Loucy (cell line): Measurements from ENCODE around the gene PREX1.

Experiments used
- H2AFZ ChIP-seq: fragments of 200-600 bp; sonication (generic); 2 replicates; pipeline ENCODE4 v1.6.0; 2016; ENCODE audit warnings: antibody characterized with exemption, mild to moderate bottlenecking, low read length, moderate library complexity
- H3F3A ChIP-seq: fragments of 200-600 bp; 2 replicates; pipeline ENCODE4 v1.6.0; 2016; ENCODE audit warnings: antibody characterized with exemption, low read depth, mild to moderate bottlenecking
- H3K27me3 ChIP-seq: fragments of 200-600 bp; sonication (generic); 2 replicates; pipeline ENCODE4 v1.6.1; 2014; ENCODE audit warnings: low read length, mild to moderate bottlenecking; ENCODE audit not compliant: insufficient read depth, poor library complexity, severe bottlenecking
- H3K36me3 ChIP-seq: fragments of 200-600 bp; sonication (generic); 2 replicates; pipeline ENCODE4 v1.6.1; 2016; ENCODE audit warnings: low read length; ENCODE audit not compliant: insufficient read depth
- H3K4me1 ChIP-seq: fragments of 200-600 bp; sonication (generic); 2 replicates; pipeline ENCODE4 v1.5.1; 2014; ENCODE audit warnings: low read length, mild to moderate bottlenecking; ENCODE audit not compliant: insufficient read depth, poor library complexity, severe bottlenecking
- H3K4me2 ChIP-seq: fragments of 200-600 bp; sonication (generic); 2 replicates; pipeline ENCODE4 v1.6.0; 2014; ENCODE audit warnings: antibody characterized with exemption, low read length, low read depth, mild to moderate bottlenecking; ENCODE audit not compliant: poor library complexity, severe bottlenecking
- H3K4me3 ChIP-seq: fragments of 200-600 bp; sonication (generic); 2 replicates; pipeline ENCODE4 v1.5.1; 2014; ENCODE audit warnings: low read length, mild to moderate bottlenecking, mixed read lengths; ENCODE audit not compliant: poor library complexity, severe bottlenecking
- H3K79me2 ChIP-seq: fragments of 200-600 bp; sonication (generic); 2 replicates; pipeline ENCODE4 v1.6.1; 2014; ENCODE audit warnings: low read length; ENCODE audit not compliant: insufficient read depth
- H3K9ac ChIP-seq: fragments of 200-600 bp; sonication (generic); 2 replicates; pipeline ENCODE4 v1.6.0; 2014; ENCODE audit warnings: mild to moderate bottlenecking, low read depth, low read length, moderate library complexity; ENCODE audit not compliant: poor library complexity, severe bottlenecking
- H3K9me2 ChIP-seq: fragments of 200-600 bp; sonication (generic); replicated peaks from 2 replicates; pipeline ENCODE4 v1.6.1; 2016; ENCODE audit warnings: low read depth, low read length, mixed read lengths
- H3K9me3 ChIP-seq: fragments of 200-600 bp; sonication (generic); 2 replicates; pipeline ENCODE4 v1.6.1; 2014; ENCODE audit warnings: mild to moderate bottlenecking, antibody characterized with exemption, low read length, low read depth; ENCODE audit not compliant: insufficient read depth
- H4K20me1 ChIP-seq: fragments of 200-600 bp; sonication (generic); 2 replicates; pipeline ENCODE4 v1.6.0; 2014; ENCODE audit warnings: antibody characterized with exemption, low read length, mild to moderate bottlenecking; ENCODE audit not compliant: insufficient read depth, poor library complexity, severe bottlenecking
- EZH2phosphoT487 ChIP-seq: fragments of 200-600 bp; IDR thresholded peaks from 2 replicates; pipeline ENCODE4 v1.6.1; 2018; ENCODE audit warnings: antibody characterized with exemption, mild to moderate bottlenecking, moderate library complexity, borderline replicate concordance
- TF ChIP-seq, protein P1 (sequence below): fragments of 200-600 bp; sonication (generic); conservative IDR thresholded peaks from 2 replicates; pipeline ENCODE4 v1.5.1; 2014; ENCODE audit warnings: mild to moderate bottlenecking, antibody characterized with exemption, low read length

Gene PREX1

DNA sequence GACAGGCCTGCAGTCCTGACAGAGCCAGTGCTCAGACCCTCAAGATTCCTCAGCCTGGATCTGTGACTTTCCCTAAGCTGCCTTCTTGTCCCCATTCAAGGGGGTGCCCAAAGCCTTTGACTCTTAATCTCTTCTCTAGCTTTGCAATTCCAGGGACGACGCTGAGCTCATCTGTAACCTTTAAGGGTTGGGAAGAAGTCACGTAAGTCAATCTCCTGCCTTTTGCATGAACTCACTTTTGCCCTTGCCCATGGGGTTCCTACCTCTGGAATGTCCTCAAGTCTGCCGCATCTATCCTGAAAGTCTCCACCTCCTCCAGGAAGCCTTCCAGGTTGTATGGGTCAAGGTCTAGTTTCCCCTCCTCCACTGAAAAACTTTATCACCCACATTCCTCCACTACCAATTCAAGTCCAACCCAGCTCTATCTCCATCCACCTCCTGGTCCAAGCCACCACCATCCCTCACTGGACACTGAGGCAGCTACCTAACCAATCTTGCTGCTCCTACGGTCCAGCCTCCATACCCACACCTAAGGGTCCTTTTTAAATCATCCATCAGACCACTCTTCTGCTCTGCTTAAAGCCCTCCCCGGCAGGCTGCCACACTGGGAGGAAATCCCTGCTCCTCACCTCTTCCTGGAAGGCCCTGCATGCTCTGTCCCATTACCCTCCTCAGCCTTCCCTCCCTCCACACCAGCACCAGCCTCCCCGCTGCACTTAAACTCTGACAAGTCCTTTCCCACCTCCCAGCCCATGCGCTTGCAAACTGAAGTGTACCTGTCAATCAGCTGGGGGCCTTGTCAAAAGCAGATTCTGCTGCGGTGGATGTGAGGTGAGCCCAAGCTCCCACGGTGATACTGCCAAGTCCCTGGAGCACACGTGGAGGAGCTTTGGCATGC, 29.7 kb downstream of the PREX1 start:
- Histone ChIP-seq H4K20me1 (peaks cover 4% of the 10 kb centered on the region), H3K9me2 (no peaks in the 10 kb centered on the region), H2AFZ (no peak overlapping the region), H3F3A (0 out of 2 replicates have a peak, but pooled peaks cover 6% of the 10 kb centered on the region), H3K4me2 (peak overlapping the region; percentile 86), H3K4me3 (no peak overlapping the region), H3K4me1 (peaks cover 38% of the 10 kb centered on the region), H3K9ac (peak overlapping the region; percentile 6), H3K36me3 (no peaks in the 10 kb centered on the region), H3K79me2 (peaks cover 79% of the 10 kb centered on the region), H3K9me3 (no peaks in the 10 kb centered on the region), H3K27me3 (no peaks in the 10 kb centered on the region)
- no peak for TF ChIP-seq EZH2phosphoT487
- TF ChIP-seq, protein P1, sequence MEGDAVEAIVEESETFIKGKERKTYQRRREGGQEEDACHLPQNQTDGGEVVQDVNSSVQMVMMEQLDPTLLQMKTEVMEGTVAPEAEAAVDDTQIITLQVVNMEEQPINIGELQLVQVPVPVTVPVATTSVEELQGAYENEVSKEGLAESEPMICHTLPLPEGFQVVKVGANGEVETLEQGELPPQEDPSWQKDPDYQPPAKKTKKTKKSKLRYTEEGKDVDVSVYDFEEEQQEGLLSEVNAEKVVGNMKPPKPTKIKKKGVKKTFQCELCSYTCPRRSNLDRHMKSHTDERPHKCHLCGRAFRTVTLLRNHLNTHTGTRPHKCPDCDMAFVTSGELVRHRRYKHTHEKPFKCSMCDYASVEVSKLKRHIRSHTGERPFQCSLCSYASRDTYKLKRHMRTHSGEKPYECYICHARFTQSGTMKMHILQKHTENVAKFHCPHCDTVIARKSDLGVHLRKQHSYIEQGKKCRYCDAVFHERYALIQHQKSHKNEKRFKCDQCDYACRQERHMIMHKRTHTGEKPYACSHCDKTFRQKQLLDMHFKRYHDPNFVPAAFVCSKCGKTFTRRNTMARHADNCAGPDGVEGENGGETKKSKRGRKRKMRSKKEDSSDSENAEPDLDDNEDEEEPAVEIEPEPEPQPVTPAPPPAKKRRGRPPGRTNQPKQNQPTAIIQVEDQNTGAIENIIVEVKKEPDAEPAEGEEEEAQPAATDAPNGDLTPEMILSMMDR: no peak

- H4K20me1 ChIP-seq: peaks cover 5% of the 10 kb centered on the region
- H3K79me2 ChIP-seq: peaks cover 79% of the 10 kb centered on the region
- H2AFZ ChIP-seq: no peak overlapping the region
- no peaks in the 10 kb centered on the region for H3K27me3 ChIP-seq
- peaks cover 38% of the 10 kb centered on the region for H3K4me1 ChIP-seq
- H3K4me3 ChIP-seq: no peak overlapping the region
- H3K4me2 ChIP-seq: no peak overlapping the region
- no peak overlapping the region for H3K9ac ChIP-seq
- no peaks in the 10 kb centered on the region for H3K9me2 ChIP-seq
- TF ChIP-seq EZH2phosphoT487: no peak
- TF ChIP-seq, protein P1: no peak
- no peaks in the 10 kb centered on the region for H3K9me3 ChIP-seq
- no peaks in the 10 kb centered on the region for H3K36me3 ChIP-seq
- H3F3A ChIP-seq: 0 out of 2 replicates have a peak, but pooled peaks cover 6% of the 10 kb centered on the region
Measured at GRCh38 chr20:48797275-48797825, 30.4 kb downstream of the PREX1 start.

DNA sequence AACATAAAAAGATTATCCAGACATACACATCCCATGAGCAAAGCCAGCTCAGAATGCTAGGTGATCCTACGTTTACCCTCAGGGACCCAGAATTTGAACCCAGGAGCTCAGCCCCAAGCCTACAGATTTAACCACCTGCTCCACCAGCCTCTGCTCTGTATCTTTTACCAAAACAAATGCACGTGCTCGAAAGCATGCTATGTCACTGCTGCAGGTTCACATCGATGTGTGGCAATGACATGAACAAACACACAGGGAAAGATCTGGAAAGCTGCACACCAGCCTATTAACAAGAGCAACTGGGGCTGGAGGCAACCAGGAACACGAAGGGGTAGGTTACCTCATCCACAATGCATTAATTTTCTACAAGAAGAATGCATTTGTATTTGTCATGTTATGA, 32.1 kb downstream of the PREX1 start:
- Histone ChIP-seq H2AFZ (no peak overlapping the region), H3F3A (0 out of 2 replicates have a peak, but pooled peaks cover 6% of the 10 kb centered on the region), H3K9me2 (no peaks in the 10 kb centered on the region), H3K4me2 (no peak overlapping the region), H3K9ac (no peak overlapping the region), H4K20me1 (peaks cover 5% of the 10 kb centered on the region), H3K4me3 (no peak overlapping the region), H3K36me3 (no peaks in the 10 kb centered on the region), H3K9me3 (no peaks in the 10 kb centered on the region), H3K79me2 (peaks cover 80% of the 10 kb centered on the region), H3K4me1 (peaks cover 30% of the 10 kb centered on the region), H3K27me3 (no peaks in the 10 kb centered on the region)
- TF ChIP-seq EZH2phosphoT487: no peak
- TF ChIP-seq, protein P1: no peak
